Measurements from ENCODE around the gene ESRRA. TPM values are rescaled to one million over a fixed set of nuclear protein-coding genes. Genes with fewer than 3 reads are reported as not detected.

The ESRRA gene
- total RNA-seq, 1 experiment from 2014 or later: 56.1 TPM

DNA sequence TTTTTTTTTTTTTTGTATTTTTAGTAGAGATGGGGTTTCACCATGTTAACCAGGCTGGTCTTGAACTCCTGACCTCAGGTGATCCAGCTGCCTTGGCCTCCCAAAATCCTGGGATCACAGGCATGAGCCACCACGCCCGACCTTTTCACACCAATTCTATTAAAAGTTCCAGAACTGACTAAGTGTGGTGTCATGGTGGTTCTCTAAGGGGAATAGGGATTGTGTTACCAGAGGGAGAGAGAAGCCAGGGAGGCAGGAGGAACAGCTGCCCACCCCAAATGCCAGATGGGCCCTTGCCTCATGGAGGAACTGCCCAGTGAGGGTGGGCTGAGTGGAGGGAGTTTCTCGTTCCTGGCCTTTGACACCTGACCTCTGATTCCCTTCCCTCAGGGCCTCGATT is 59.6 kb downstream of the ESRRA start:
- in situ Hi-C loops (cut with HindIII; ENCODE audit: low pct_unique_long_range_greater_than_20kb, low sequenced_read_pairs): no loop called here
- no peak for DNase-seq (ENCODE audit: low read depth, low spot score)

Small RNA genes within 50 kb of the gene (small RNA-seq; reads per million reads assigned to genes)
- gene MIR7155 (0 reads per million in 2 experiments), gene RF00019 (0 reads per million in 2 experiments)

Other genes starting within 250 kb of the ESRRA start
- gene MACROD1, start 139.4 kb upstream of the ESRRA start, total RNA-seq (2014; rRNA removed; shearing (Covaris generic)): 15.0 and 15.7 TPM in 2 replicates
- 218 and 248 TPM in 2 replicates for gene STIP1, start 119.4 kb upstream of the ESRRA start, total RNA-seq (2014; rRNA removed; shearing (Covaris generic))
- gene FERMT3, start 98.8 kb upstream of the ESRRA start, total RNA-seq (2014; rRNA removed; shearing (Covaris generic)): 0.13 and 0.29 TPM in 2 replicates
- gene TRPT1, start 79.3 kb upstream of the ESRRA start, total RNA-seq (2014; rRNA removed; shearing (Covaris generic)): 30.7 and 35.6 TPM in 2 replicates
- 50.4 and 52.1 TPM in 2 replicates for gene NUDT22, start 79.2 kb upstream of the ESRRA start, total RNA-seq (2014; rRNA removed; shearing (Covaris generic))
- gene DNAJC4, start 75.0 kb upstream of the ESRRA start, total RNA-seq (2014; rRNA removed; shearing (Covaris generic)): 4.3 and 6.5 TPM in 2 replicates
- 37.3 and 40.1 TPM in 2 replicates for gene VEGFB, start 70.9 kb upstream of the ESRRA start, total RNA-seq (2014; rRNA removed; shearing (Covaris generic))
- 78.1 and 107 TPM in 2 replicates for gene FKBP2, start 64.4 kb upstream of the ESRRA start, total RNA-seq (2014; rRNA removed; shearing (Covaris generic))
- 138 and 162 TPM in 2 replicates for gene PPP1R14B, start 58.6 kb upstream of the ESRRA start, total RNA-seq (2014; rRNA removed; shearing (Covaris generic))
- gene PLCB3, start 54.0 kb upstream of the ESRRA start, total RNA-seq (2014; rRNA removed; shearing (Covaris generic)): 10.4 and 12.1 TPM in 2 replicates
- gene BAD, start 20.9 kb upstream of the ESRRA start, total RNA-seq (2014; rRNA removed; shearing (Covaris generic)): 18.7 and 19.3 TPM in 2 replicates
- gene GPR137, start 19.7 kb upstream of the ESRRA start, total RNA-seq (2014; rRNA removed; shearing (Covaris generic)): 7.9 TPM in 2 replicates
- not detected in 2 replicates for gene KCNK4, start 14.2 kb upstream of the ESRRA start, total RNA-seq (2014; rRNA removed; shearing (Covaris generic))
- 0.45 TPM in 1 of 2 replicates, not detected in the other for gene CATSPERZ, start 5.2 kb upstream of the ESRRA start, total RNA-seq (2014; rRNA removed; shearing (Covaris generic))
- gene TRMT112, start 12.0 kb downstream of the ESRRA start, total RNA-seq (2014; rRNA removed; shearing (Covaris generic)): 113 and 127 TPM in 2 replicates
- gene PRDX5, start 12.6 kb downstream of the ESRRA start, total RNA-seq (2014; rRNA removed; shearing (Covaris generic)): 206 and 215 TPM in 2 replicates
- 1.3 and 2.0 TPM in 2 replicates for gene CCDC88B, start 34.7 kb downstream of the ESRRA start, total RNA-seq (2014; rRNA removed; shearing (Covaris generic))
- 40.3 and 42.0 TPM in 2 replicates for gene RPS6KA4, start 53.6 kb downstream of the ESRRA start, total RNA-seq (2014; rRNA removed; shearing (Covaris generic))

All from SK-MEL-5 (cell line).